Psoas muscle (tissue), 8 donors: ENCODE results near the gene NHLH1. TPM values are rescaled to one million over a fixed set of nuclear protein-coding genes. Genes with fewer than 3 reads are reported as not detected.

Source experiments
- ATAC-seq, 4 donors: fragments of 200-7000 bp; cut with Tn5 transposase; one replicate each; pipeline ENCODE4 v1.9.1; 2020; ENCODE audit warnings: moderate library complexity in 3 of 4, mild to moderate bottlenecking in 2 of 4
- DNase-seq, 2 donors: peaks; one replicate each; pipeline ENCODE4 v3.0.0-alpha.2; 2020
- H3K27ac ChIP-seq: fragments of 200-600 bp; one replicate; pipeline ENCODE4 v1.8.0; 2022
- H3K27me3 ChIP-seq, 3 donors: fragments of 200-600 bp in 1 of 3; one replicate each; pipeline versions ENCODE4 v1.6.1 to v1.8.0; 2013 to 2022; ENCODE audit warnings: low read length in 2 of 3, mild to moderate bottlenecking in 2 of 3, moderate library complexity in 1 of 3; ENCODE audit not compliant: insufficient read depth in 3 of 3
- H3K36me3 ChIP-seq, 2 donors: fragments of 200-600 bp in 1 of 2; one replicate each; pipeline versions ENCODE4 v1.6.1 to v1.8.0; 2013 to 2022; ENCODE audit warnings: low read depth in 1 of 2, mild to moderate bottlenecking in 1 of 2, moderate library complexity in 1 of 2; ENCODE audit not compliant: insufficient read depth in 1 of 2
- H3K4me1 ChIP-seq: fragments of 200-600 bp; one replicate; pipeline ENCODE4 v1.8.0; 2022
- H3K4me3 ChIP-seq: fragments of 200-600 bp; one replicate; pipeline ENCODE4 v1.8.0; 2022; ENCODE audit warnings: mild to moderate bottlenecking
- H3K9me3 ChIP-seq: fragments of 200-600 bp; one replicate; pipeline ENCODE4 v1.8.0; 2022
- WGBS, 3 donors: extraction: QIAGEN DNeasy Blood & Tissue Kit; methylation state at CpG; one replicate each; pipeline versions ENCODE4 v1.1.6 to v1.1.7; 2013; 5-methylcytosine and 5-hydroxymethylcytosine counted together
- intact Hi-C, 2 donors: fragments of 100-400 bp; cut with DNase I; formaldehyde crosslinking; loops; one replicate each; pipeline versions ENCODE4 v1.11.0 to v1.14.2; 2022
- polyA plus RNA-seq, 3 donors: library from polyadenylated mRNA; stranded (reverse); fragments of 200-250 nt; gene quantifications; one replicate each; pipeline ENCODE4 v1.2.3, GENCODE V29; 2013
- total RNA-seq, 4 donors: library from RNA; stranded (reverse); fragmentation: NEBNext Ultra II Directional in 2 of 4; extraction: Animal tissue kit (Norgen Biotek cat#: 25700) in 2 of 4; gene quantifications; one replicate each; pipeline versions ENCODE4 v1.2.1 to v1.2.4, GENCODE V29; 2021 to 2023
- TF ChIP-seq, protein P1 (sequence below): fragments of 200-600 bp; IDR thresholded peaks from one replicate; pipeline ENCODE4 v1.8.0; 2022; ENCODE audit warnings: antibody characterized with exemption
- donor health status: healthy with polysubstance abuse.
- donor health status: DM: no; HTN: no; CAD: no; lungs with moderate emphysema.
- donor health status: Bipolar disorder and iron deficiency.
- donor health status: healthy.
- donor health status: DM: yes; HTN: yes; CAD: no.
- donor health status: DM: no; HTN: no; CAD: no.
- donor health status: DM: no; HTN: no; CAD: no.
- donor health status: DM: yes; HTN: yes; CAD: no.

NHLH1 gene
- total and polyA plus RNA-seq, 7 donors = 0.06 to 0.20 (median 0.10) TPM; not detected in 3

DNA sequence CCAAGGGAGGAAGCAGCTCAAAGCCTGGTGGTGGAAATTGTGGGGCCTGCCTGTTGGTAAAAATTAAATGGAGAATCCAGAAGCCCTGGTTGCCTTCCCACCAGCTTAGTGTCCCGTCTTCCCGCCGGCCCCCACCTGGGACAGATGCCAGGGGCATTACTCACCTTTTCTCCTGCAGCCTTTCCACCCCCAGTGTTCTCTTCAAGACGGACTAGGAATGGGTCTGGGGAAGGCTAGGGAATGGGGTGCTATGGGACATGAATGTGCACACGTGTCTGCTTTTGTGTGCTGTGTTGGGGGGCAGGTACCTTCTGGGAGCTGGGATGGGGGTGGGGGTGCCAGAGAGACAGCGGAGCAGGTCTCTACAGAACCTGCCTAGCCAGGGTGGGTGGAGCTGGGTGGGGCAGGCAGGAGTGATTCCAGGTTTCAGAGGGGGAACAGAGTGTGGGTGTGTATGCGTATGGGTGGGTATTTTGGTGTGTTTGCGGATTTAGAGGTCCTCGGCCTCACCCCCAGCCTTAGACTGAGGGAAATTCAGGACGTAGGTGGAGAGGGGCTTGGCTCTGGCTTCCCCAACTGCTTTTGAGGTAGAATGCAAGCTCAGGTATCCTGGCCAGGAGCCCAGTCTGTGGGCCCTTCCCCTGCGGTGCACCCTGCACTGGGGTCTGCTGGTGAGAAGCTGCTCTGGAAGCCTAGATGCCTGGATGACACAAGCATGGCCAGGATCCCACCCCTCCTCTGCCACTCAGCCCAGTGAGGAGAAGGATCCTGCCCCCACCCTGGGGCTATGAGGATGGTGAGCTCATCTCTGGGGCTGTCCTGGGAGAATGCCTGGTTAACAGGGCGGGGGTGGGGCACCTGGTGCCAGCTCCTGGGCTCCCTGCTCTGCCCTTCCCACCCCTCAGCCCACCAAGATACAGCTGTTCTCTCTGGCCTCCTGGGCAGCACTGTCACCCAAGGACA is 41.2 kb downstream of the NHLH1 start:
- no peaks in the 10 kb centered on the region for H3K9me3 ChIP-seq
- DNase-seq (no peak), ATAC-seq (no peak)
- intact Hi-C loops = no loop called here
- 84 to 91% (median 85%) methylated on average over 12 of the region's 12 CpGs for WGBS, 3 donors
- no peaks in the 10 kb centered on the region for H3K36me3 ChIP-seq
- TF ChIP-seq, protein P1, sequence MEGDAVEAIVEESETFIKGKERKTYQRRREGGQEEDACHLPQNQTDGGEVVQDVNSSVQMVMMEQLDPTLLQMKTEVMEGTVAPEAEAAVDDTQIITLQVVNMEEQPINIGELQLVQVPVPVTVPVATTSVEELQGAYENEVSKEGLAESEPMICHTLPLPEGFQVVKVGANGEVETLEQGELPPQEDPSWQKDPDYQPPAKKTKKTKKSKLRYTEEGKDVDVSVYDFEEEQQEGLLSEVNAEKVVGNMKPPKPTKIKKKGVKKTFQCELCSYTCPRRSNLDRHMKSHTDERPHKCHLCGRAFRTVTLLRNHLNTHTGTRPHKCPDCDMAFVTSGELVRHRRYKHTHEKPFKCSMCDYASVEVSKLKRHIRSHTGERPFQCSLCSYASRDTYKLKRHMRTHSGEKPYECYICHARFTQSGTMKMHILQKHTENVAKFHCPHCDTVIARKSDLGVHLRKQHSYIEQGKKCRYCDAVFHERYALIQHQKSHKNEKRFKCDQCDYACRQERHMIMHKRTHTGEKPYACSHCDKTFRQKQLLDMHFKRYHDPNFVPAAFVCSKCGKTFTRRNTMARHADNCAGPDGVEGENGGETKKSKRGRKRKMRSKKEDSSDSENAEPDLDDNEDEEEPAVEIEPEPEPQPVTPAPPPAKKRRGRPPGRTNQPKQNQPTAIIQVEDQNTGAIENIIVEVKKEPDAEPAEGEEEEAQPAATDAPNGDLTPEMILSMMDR = no peak
- peaks cover 0 to 3% (median 0%) of the 10 kb centered on the region in 3 donors for H3K27me3 ChIP-seq
- H3K4me3 ChIP-seq = no peak overlapping the region
- no peak overlapping the region for H3K27ac ChIP-seq
- no peaks in the 10 kb centered on the region for H3K4me1 ChIP-seq

DNA sequence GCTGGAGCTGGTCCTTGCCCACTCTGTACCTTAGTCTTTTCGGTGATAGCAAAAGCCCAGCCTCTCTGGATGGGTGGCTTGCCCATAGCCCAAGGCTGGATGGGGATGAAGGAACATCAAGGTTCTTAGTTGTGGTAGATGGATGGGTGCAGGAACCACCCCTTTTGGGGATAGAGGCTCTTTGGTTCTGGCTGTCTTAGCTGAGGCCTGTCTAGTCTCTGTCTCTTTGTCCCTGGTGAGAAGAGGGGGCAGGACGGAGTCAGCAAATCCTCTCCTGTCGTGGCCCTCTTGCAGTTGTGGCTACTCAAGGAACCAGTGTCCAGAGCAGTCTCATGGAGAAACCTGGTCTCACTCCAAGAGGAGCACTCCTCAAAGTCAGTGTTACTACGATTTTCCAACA is 42.0 kb downstream of the NHLH1 start:
- H3K9me3 ChIP-seq = no peaks in the 10 kb centered on the region
- peaks cover 0 to 3% (median 0%) of the 10 kb centered on the region in 3 donors for H3K27me3 ChIP-seq
- no peaks in the 10 kb centered on the region for H3K4me1 ChIP-seq
- intact Hi-C loops = no loop called here
- H3K27ac ChIP-seq = no peak overlapping the region
- no peak for ATAC-seq
- DNase-seq = no peak
- WGBS, 3 donors = 80 to 84% (median 84%) methylated on average over 4 of the region's 4 CpGs
- TF ChIP-seq, protein P1 = no peak
- H3K4me3 ChIP-seq = no peak overlapping the region
- no peaks in the 10 kb centered on the region for H3K36me3 ChIP-seq

DNA sequence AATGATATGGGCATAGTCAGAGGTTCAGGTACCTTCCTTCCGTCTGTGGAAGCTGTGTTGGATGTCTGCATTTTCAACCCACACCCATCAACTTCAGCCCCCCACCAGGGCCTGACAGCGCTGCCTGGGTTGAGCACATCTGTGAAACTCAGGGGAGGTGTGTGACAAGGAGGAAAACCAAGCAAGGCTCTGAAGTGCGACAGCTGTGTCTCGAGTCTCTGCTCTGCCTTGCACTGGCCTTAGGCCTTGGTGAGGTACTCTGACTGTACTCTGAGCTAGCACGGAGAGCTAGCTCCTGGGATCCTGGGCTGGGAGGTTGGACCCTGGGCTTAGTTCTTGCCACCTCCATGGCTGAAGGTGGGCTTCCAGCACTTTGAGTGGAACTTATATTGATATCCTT is 42.6 kb downstream of the NHLH1 start:
- WGBS, 3 donors = 83 to 89% (median 84%) methylated on average over 5 of the region's 5 CpGs
- H3K9me3 ChIP-seq = no peaks in the 10 kb centered on the region
- intact Hi-C loops = no loop called here
- TF ChIP-seq, protein P1 = no peak
- no peak for ATAC-seq
- no peak overlapping the region for H3K4me3 ChIP-seq
- no peaks in the 10 kb centered on the region for H3K36me3 ChIP-seq
- no peaks in the 10 kb centered on the region for H3K4me1 ChIP-seq
- DNase-seq = no peak
- peaks cover 0 to 3% (median 0%) of the 10 kb centered on the region in 3 donors for H3K27me3 ChIP-seq
- no peak overlapping the region for H3K27ac ChIP-seq

DNA sequence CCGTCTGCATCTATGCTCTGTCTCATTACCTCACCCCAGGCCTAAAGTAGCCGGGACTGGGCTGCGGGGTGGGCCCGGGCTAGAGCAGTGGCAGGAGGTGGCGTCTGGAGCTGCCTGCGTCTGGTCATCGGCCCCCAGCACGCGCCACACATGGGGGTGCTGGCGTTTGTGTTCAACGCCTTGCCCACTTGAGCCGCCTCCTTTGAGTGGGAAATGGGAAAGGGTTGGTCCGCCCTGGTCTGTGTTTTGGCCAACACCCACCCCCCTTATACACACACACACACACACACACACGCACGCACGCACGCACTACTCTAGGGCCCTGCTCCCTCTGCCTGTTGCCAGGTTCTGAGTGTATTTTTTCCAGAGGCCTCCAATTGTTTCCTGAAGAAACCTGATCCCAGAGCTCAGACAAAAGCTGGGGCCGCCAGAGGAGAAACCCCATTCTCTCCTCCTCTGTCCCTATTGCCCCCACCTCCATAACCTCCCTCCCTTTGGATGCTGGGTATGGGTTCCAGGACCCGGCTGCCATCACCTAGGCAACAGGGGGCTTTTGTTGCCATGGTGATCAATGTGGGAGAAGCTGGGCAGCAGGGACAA is 43.6 kb downstream of the NHLH1 start:
- Histone ChIP-seq H3K4me3 (no peak overlapping the region), H3K27ac (no peak overlapping the region), H3K36me3 (no peaks in the 10 kb centered on the region), H3K9me3 (no peaks in the 10 kb centered on the region), H3K4me1 (no peaks in the 10 kb centered on the region), H3K27me3 (no peaks in the 10 kb centered on the region)
- 51 to 66% (median 52%) methylated on average over 17 to 19 of the region's 19 CpGs for WGBS, 3 donors
- intact Hi-C loops = no loop called here
- TF ChIP-seq, protein P1 = no peak
- DNase-seq (no peak), ATAC-seq (peak in 1 of 4 donors; percentile 20)
